Activated CD4-positive, alpha-beta memory T cell treated with anti-CD3 and anti-CD28 coated beads for 36 hours (primary cell): ENCODE measurements around the gene ADGRE3. TPM values are rescaled to one million over a fixed set of nuclear protein-coding genes. Genes with fewer than 3 reads are reported as not detected.
"Not testable (repeated sequence)": the region's sequence is repeated elsewhere in the genome, so short reads cannot be mapped to it uniquely, and the experiment has no call there.

Experiments
- CTCF ChIA-PET: fragments of 350-600 bp; sonication (Branson Sonifier 250); formaldehyde crosslinking; loops from one replicate; lab custom pipeline; 2021; ENCODE audit warnings: antibody characterized with exemption, inconsistent platforms; lab: Charles Lee
- POLR2A ChIA-PET: fragments of 350-600 bp; sonication (Branson Sonifier 250); formaldehyde crosslinking; loops from one replicate; lab custom pipeline; 2021; ENCODE audit warnings: antibody characterized with exemption; lab: Charles Lee
- DNase-seq: peaks from one replicate; pipeline ENCODE4 v3.0.0-alpha.2; 2020
- H3K27ac Mint-ChIP-seq: one replicate; pipeline ENCODE4 v1.8.0; 2021; ENCODE audit warnings: mixed read lengths
- H3K27me3 Mint-ChIP-seq: one replicate; pipeline ENCODE4 v1.8.0; 2021; ENCODE audit warnings: mixed read lengths
- H3K36me3 Mint-ChIP-seq: one replicate; pipeline ENCODE4 v1.8.0; 2021; ENCODE audit warnings: mixed read lengths
- H3K4me1 Mint-ChIP-seq: one replicate; pipeline ENCODE4 v1.8.0; 2021; ENCODE audit warnings: low read depth, mixed read lengths
- H3K4me3 Mint-ChIP-seq: one replicate; pipeline ENCODE4 v1.8.0; 2021; ENCODE audit warnings: mild to moderate bottlenecking, mixed read lengths
- H3K9me3 Mint-ChIP-seq: one replicate; pipeline ENCODE4 v1.8.0; 2021; ENCODE audit warnings: mixed read lengths
- intact Hi-C: fragments of 100-400 bp; cut with micrococcal nuclease; formaldehyde crosslinking; loops from one replicate; pipeline ENCODE4 v1.15.1; 2023
- total RNA-seq, 2 experiments: library from RNA; stranded (reverse); gene quantifications; one replicate each; pipeline ENCODE4 v1.2.3, GENCODE V29; 2021

The ADGRE3 gene
- total RNA-seq, 2 experiments from 2014 or later = not detected

- ChIA-PET CTCF (no interaction called here), POLR2A (no interaction called here)
- DNase-seq = no peak
- Mint-ChIP-seq H3K9me3 (no peaks in the 10 kb centered on the region), H3K27me3 (peaks cover 10% of the 10 kb centered on the region), H3K4me1 (no peaks in the 10 kb centered on the region), H3K4me3 (no peak overlapping the region), H3K27ac (no peak overlapping the region), H3K36me3 (no peaks in the 10 kb centered on the region)
- intact Hi-C loops = no loop called here
Measured at GRCh38 chr19:14661372-14661924, 13.2 kb downstream of the ADGRE3 start.

GRCh38 chr19:14659874-14660489 lies 14.7 kb downstream of the ADGRE3 start:
- H3K36me3 Mint-ChIP-seq = no peaks in the 10 kb centered on the region
- no peak overlapping the region for H3K4me3 Mint-ChIP-seq
- no peaks in the 10 kb centered on the region for H3K9me3 Mint-ChIP-seq
- POLR2A ChIA-PET = no interaction called here
- intact Hi-C loops = no loop called here
- CTCF ChIA-PET = no interaction called here
- no peak overlapping the region for H3K27ac Mint-ChIP-seq
- no peaks in the 10 kb centered on the region for H3K4me1 Mint-ChIP-seq
- no peak for DNase-seq
- peaks cover 15% of the 10 kb centered on the region for H3K27me3 Mint-ChIP-seq

- CTCF ChIA-PET = no interaction called here
- DNase-seq = no peak
Measured at GRCh38 chr19:14655726-14656125, 18.9 kb downstream of the ADGRE3 start.

GRCh38 chr19:14654786-14655560 lies 19.7 kb downstream of the ADGRE3 start:
- ChIA-PET POLR2A (no interaction called here), CTCF (no interaction called here)
- no peaks in the 10 kb centered on the region for H3K4me1 Mint-ChIP-seq
- no peaks in the 10 kb centered on the region for H3K36me3 Mint-ChIP-seq
- no peak overlapping the region for H3K4me3 Mint-ChIP-seq
- H3K27ac Mint-ChIP-seq = no peak overlapping the region
- intact Hi-C loops = no loop called here
- H3K27me3 Mint-ChIP-seq = peaks cover 15% of the 10 kb centered on the region
- DNase-seq = no peak
- H3K9me3 Mint-ChIP-seq = no peaks in the 10 kb centered on the region

More at GRCh38 chr19:14655726-14656125, 18.9 kb downstream of the ADGRE3 start:
- Mint-ChIP-seq H3K36me3 (no peaks in the 10 kb centered on the region), H3K4me1 (no peaks in the 10 kb centered on the region), H3K4me3 (no peak overlapping the region), H3K27me3 (peaks cover 15% of the 10 kb centered on the region), H3K27ac (no peak overlapping the region), H3K9me3 (no peaks in the 10 kb centered on the region)
- intact Hi-C loops = no loop called here
- POLR2A ChIA-PET = no interaction called here

GRCh38 chr19:14650161-14650560 lies 24.5 kb downstream of the ADGRE3 start:
- Mint-ChIP-seq H3K27ac (no peak overlapping the region), H3K9me3 (no peaks in the 10 kb centered on the region), H3K27me3 (peaks cover 12% of the 10 kb centered on the region), H3K4me3 (no peak overlapping the region), H3K36me3 (no peaks in the 10 kb centered on the region), H3K4me1 (no peaks in the 10 kb centered on the region)
- ChIA-PET POLR2A (no interaction called here), CTCF (no interaction called here)
- intact Hi-C loops = no loop called here
- DNase-seq = no peak

- Mint-ChIP-seq H3K36me3 (no peaks in the 10 kb centered on the region), H3K27me3 (peaks cover 9% of the 10 kb centered on the region), H3K9me3 (no peaks in the 10 kb centered on the region), H3K27ac (no peak overlapping the region), H3K4me1 (no peaks in the 10 kb centered on the region), H3K4me3 (no peak overlapping the region)
- POLR2A ChIA-PET = no interaction called here
- intact Hi-C loops = loop anchor here (5.0 kb wide), 1 partner anchor 127 kb away; no protein-coding TSS in a partner anchor
- no peak for DNase-seq
- CTCF ChIA-PET = no interaction called here
Measured at GRCh38 chr19:14649020-14649419, 25.6 kb downstream of the ADGRE3 start.

- Mint-ChIP-seq H3K9me3 (peaks cover 2% of the 10 kb centered on the region), H3K27me3 (peaks cover 9% of the 10 kb centered on the region), H3K4me3 (no peak overlapping the region), H3K4me1 (no peaks in the 10 kb centered on the region), H3K36me3 (peaks cover under 1% of the 10 kb centered on the region), H3K27ac (no peak overlapping the region)
- POLR2A ChIA-PET = no interaction called here
- no peak for DNase-seq
- CTCF ChIA-PET = no interaction called here
- intact Hi-C loops = loop anchor here (5.0 kb wide), 1 partner anchor 126 kb away; no protein-coding TSS in a partner anchor
Measured at GRCh38 chr19:14648506-14648905, 26.1 kb downstream of the ADGRE3 start.

- DNase-seq = no peak
- Mint-ChIP-seq H3K36me3 (peaks cover 3% of the 10 kb centered on the region), H3K4me1 (no peaks in the 10 kb centered on the region), H3K9me3 (peaks cover 18% of the 10 kb centered on the region), H3K27me3 (peaks cover 12% of the 10 kb centered on the region), H3K4me3 (no peak overlapping the region), H3K27ac (no peak overlapping the region)
- intact Hi-C loops = no loop called here
- ChIA-PET POLR2A (no interaction called here), CTCF (no interaction called here)
Measured at GRCh38 chr19:14639536-14640277, 34.9 kb downstream of the ADGRE3 start.

- CTCF ChIA-PET = interaction anchor here (0.9 to 1.7 kb wide), 3 partner anchors 54 to 76 kb away, joined by 3 to 8 read pairs (median 7); no protein-coding TSS in a partner anchor
- Mint-ChIP-seq H3K9me3 (peaks cover 10% of the 10 kb centered on the region), H3K36me3 (peaks cover 3% of the 10 kb centered on the region), H3K4me3 (no peak overlapping the region), H3K27me3 (peaks cover 2% of the 10 kb centered on the region), H3K27ac (no peak overlapping the region), H3K4me1 (no peaks in the 10 kb centered on the region)
- intact Hi-C loops = no loop called here
- POLR2A ChIA-PET = interaction anchor here (1.4 kb wide), 1 partner anchor 58 kb away, joined by 3 read pairs; no protein-coding TSS in a partner anchor
- peak; percentile 14 for DNase-seq
Measured at GRCh38 chr19:14632286-14632685, 42.4 kb downstream of the ADGRE3 start.

GRCh38 chr19:14629557-14629956 lies 45.1 kb downstream of the ADGRE3 start:
- peaks cover 3% of the 10 kb centered on the region for H3K36me3 Mint-ChIP-seq
- H3K27ac Mint-ChIP-seq = no peak overlapping the region
- no peak for DNase-seq
- H3K4me1 Mint-ChIP-seq = no peaks in the 10 kb centered on the region
- POLR2A ChIA-PET = no interaction called here
- CTCF ChIA-PET = no interaction called here
- peaks cover 1% of the 10 kb centered on the region for H3K27me3 Mint-ChIP-seq
- H3K9me3 Mint-ChIP-seq = peaks cover 9% of the 10 kb centered on the region
- intact Hi-C loops = no loop called here
- H3K4me3 Mint-ChIP-seq = no peak overlapping the region

GRCh38 chr19:14624491-14624890 lies 50.2 kb downstream of the ADGRE3 start:
- H3K27me3 Mint-ChIP-seq, H3K36me3 Mint-ChIP-seq, H3K27ac Mint-ChIP-seq, intact Hi-C loops, H3K4me1 Mint-ChIP-seq, POLR2A ChIA-PET, H3K4me3 Mint-ChIP-seq, DNase-seq, CTCF ChIA-PET: not testable (repeated sequence)
- peaks cover 10% of the 10 kb centered on the region for H3K9me3 Mint-ChIP-seq

GRCh38 chr19:14619404-14619803 lies 55.2 kb downstream of the ADGRE3 start:
- POLR2A ChIA-PET = no interaction called here
- CTCF ChIA-PET = no interaction called here

More at GRCh38 chr19:14619404-14619803, 55.2 kb downstream of the ADGRE3 start:
- DNase-seq = no peak
- no peaks in the 10 kb centered on the region for H3K4me1 Mint-ChIP-seq
- intact Hi-C loops = no loop called here
- no peak overlapping the region for H3K27ac Mint-ChIP-seq
- peaks cover 13% of the 10 kb centered on the region for H3K9me3 Mint-ChIP-seq
- H3K36me3 Mint-ChIP-seq = peaks cover 4% of the 10 kb centered on the region
- H3K4me3 Mint-ChIP-seq = no peak overlapping the region
- peaks cover 4% of the 10 kb centered on the region for H3K27me3 Mint-ChIP-seq
